ENCODE results near the gene DGKB. TPM values are rescaled to one million over a fixed set of nuclear protein-coding genes. Genes with fewer than 3 reads are reported as not detected.

Gene DGKB
- total and polyA plus RNA-seq, 9 donors, result under 0.01 to 1.3 (median 0.28) TPM; not detected in 2

- WGBS, 3 donors, result 66 to 75% (median 68%) methylated on average over 5 of the region's 5 CpGs
- Histone ChIP-seq H3K27me3 (no peaks in the 10 kb centered on the region), H3K36me3 (no peaks in the 10 kb centered on the region), H3K4me3 (no peak overlapping the region), H3K9me3 (no peaks in the 10 kb centered on the region), H3K4me1 (ENCODE audit: insufficient read depth) (no peaks in the 10 kb centered on the region), H3K27ac (no peak overlapping the region)
- intact Hi-C loops (cut with DNase I), result loop anchor here in 1 of 4 donors (10.0 kb wide), 1 partner anchor 1405 kb away; no protein-coding TSS in a partner anchor
- TF ChIP-seq POLR2A (IDR thresholded peaks at IDR 0.05), result no peak
- DNase-seq, result no peak
Observed at GRCh38 chr7:14690075-14690474, 212.5 kb downstream of the DGKB start.

GRCh38 chr7:14688208-14688607, 214.3 kb downstream of the DGKB start:
- Histone ChIP-seq H3K4me1 (ENCODE audit: insufficient read depth) (no peaks in the 10 kb centered on the region), H3K36me3 (no peaks in the 10 kb centered on the region), H3K27ac (no peak overlapping the region), H3K9me3 (no peaks in the 10 kb centered on the region), H3K4me3 (no peak overlapping the region), H3K27me3 (no peaks in the 10 kb centered on the region)
- TF ChIP-seq POLR2A (IDR thresholded peaks at IDR 0.05) (no peak), EP300 (IDR thresholded peaks at IDR 0.05) (no peak), CTCF (IDR thresholded peaks at IDR 0.05) (no peak)
- DNase-seq, result no peak
- intact Hi-C loops (cut with DNase I), result no loop called here
- WGBS, 3 donors, result 14 to 41% (median 23%) methylated on average over 3 of the region's 3 CpGs

GRCh38 chr7:14687777-14688176, 214.8 kb downstream of the DGKB start:
- intact Hi-C loops (cut with DNase I), result no loop called here
- no peak for TF ChIP-seq POLR2A (IDR thresholded peaks at IDR 0.05)
- no peak for TF ChIP-seq EP300 (IDR thresholded peaks at IDR 0.05)
- TF ChIP-seq CTCF (IDR thresholded peaks at IDR 0.05), result no peak
- H3K36me3 ChIP-seq, result no peaks in the 10 kb centered on the region
- no peaks in the 10 kb centered on the region for H3K9me3 ChIP-seq
- no peak overlapping the region for H3K4me3 ChIP-seq
- DNase-seq, result no peak
- H3K27me3 ChIP-seq, result no peaks in the 10 kb centered on the region
- H3K4me1 ChIP-seq (ENCODE audit: insufficient read depth), result no peaks in the 10 kb centered on the region
- H3K27ac ChIP-seq, result no peak overlapping the region
- WGBS, 3 donors, result 12 to 17% (median 13%) methylated on average over 3 of the region's 3 CpGs

- WGBS, 3 donors, result 77 to 84% (median 83%) methylated on average over 3 of the region's 3 CpGs
- intact Hi-C loops (cut with DNase I), result no loop called here
- TF ChIP-seq EP300 (IDR thresholded peaks at IDR 0.05), result no peak
- no peak for TF ChIP-seq POLR2A (IDR thresholded peaks at IDR 0.05)
- TF ChIP-seq CTCF (IDR thresholded peaks at IDR 0.05), result no peak
- Histone ChIP-seq H3K9me3 (no peaks in the 10 kb centered on the region), H3K4me3 (no peak overlapping the region), H3K27me3 (no peaks in the 10 kb centered on the region), H3K27ac (no peak overlapping the region), H3K36me3 (no peaks in the 10 kb centered on the region), H3K4me1 (ENCODE audit: insufficient read depth) (no peaks in the 10 kb centered on the region)
- no peak for DNase-seq
Observed at GRCh38 chr7:14687241-14687640, 215.3 kb downstream of the DGKB start.

GRCh38 chr7:14685167-14685566, 217.4 kb downstream of the DGKB start:
- Histone ChIP-seq H3K36me3 (no peaks in the 10 kb centered on the region), H3K4me3 (no peak overlapping the region), H3K27me3 (no peaks in the 10 kb centered on the region), H3K9me3 (no peaks in the 10 kb centered on the region), H3K27ac (no peak overlapping the region), H3K4me1 (ENCODE audit: insufficient read depth) (no peaks in the 10 kb centered on the region)
- no peak for DNase-seq
- TF ChIP-seq POLR2A (IDR thresholded peaks at IDR 0.05) (no peak), EP300 (IDR thresholded peaks at IDR 0.05) (no peak), CTCF (IDR thresholded peaks at IDR 0.05) (no peak)
- intact Hi-C loops (cut with DNase I), result no loop called here
- WGBS, 3 donors, result 80 to 86% (median 81%) methylated on average over 7 of the region's 7 CpGs

Measured in ovary (tissue), 9 donors.